ENCODE data around the gene TMEM201. TPM values are rescaled to one million over a fixed set of nuclear protein-coding genes. Genes with fewer than 3 reads are reported as not detected.

The TMEM201 gene
- total RNA-seq, 1 experiment from 2014 or later, result 30.4 TPM

DNA sequence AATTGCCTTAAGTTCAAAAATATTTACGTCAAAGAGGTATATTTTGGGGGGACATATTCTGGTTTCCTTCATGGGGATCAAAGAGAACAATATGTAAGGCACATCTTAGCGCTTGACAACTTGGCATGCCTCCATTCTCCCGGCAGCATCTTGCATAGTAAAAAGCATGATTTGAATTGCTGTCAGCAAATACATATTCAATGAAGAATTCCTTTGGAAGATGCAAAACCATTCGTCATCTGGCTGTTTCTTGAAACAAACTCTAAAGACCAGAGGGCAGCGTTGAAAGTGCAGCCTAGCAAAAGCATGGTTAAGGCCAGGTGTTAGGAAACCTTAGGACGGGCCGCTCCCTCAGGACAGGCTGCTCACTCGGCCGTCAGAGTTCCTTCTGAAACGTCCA lies 59.5 kb downstream of the TMEM201 start (continued):
- TF ChIP-seq NR3C1 (CRISPR knock-in tag; conservative IDR thresholded peaks at IDR 0.05; ENCODE audit: low read depth), result no peak
- no peak for TF ChIP-seq ZNF396 (CRISPR knock-in tag; IDR thresholded peaks at IDR 0.05; ENCODE audit: borderline replicate concordance)
- TF ChIP-seq, protein P1, sequence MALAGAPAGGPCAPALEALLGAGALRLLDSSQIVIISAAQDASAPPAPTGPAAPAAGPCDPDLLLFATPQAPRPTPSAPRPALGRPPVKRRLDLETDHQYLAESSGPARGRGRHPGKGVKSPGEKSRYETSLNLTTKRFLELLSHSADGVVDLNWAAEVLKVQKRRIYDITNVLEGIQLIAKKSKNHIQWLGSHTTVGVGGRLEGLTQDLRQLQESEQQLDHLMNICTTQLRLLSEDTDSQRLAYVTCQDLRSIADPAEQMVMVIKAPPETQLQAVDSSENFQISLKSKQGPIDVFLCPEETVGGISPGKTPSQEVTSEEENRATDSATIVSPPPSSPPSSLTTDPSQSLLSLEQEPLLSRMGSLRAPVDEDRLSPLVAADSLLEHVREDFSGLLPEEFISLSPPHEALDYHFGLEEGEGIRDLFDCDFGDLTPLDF (CRISPR knock-in tag; IDR thresholded peaks at IDR 0.05), result no peak
- no peak for TF ChIP-seq ZNF263 (CRISPR knock-in tag; IDR thresholded peaks at IDR 0.05; ENCODE audit: low read depth)
- no peak for TF ChIP-seq CBFB (CRISPR knock-in tag; IDR thresholded peaks at IDR 0.05; ENCODE audit: low read depth)
- TF ChIP-seq, protein P2, sequence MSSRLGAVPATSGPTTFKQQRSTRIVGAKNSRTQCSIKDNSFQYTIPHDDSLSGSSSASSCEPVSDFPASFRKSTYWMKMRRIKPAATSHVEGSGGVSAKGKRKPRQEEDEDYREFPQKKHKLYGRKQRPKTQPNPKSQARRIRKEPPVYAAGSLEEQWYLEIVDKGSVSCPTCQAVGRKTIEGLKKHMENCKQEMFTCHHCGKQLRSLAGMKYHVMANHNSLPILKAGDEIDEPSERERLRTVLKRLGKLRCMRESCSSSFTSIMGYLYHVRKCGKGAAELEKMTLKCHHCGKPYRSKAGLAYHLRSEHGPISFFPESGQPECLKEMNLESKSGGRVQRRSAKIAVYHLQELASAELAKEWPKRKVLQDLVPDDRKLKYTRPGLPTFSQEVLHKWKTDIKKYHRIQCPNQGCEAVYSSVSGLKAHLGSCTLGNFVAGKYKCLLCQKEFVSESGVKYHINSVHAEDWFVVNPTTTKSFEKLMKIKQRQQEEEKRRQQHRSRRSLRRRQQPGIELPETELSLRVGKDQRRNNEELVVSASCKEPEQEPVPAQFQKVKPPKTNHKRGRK (CRISPR knock-in tag; IDR thresholded peaks at IDR 0.05; ENCODE audit: borderline replicate concordance), result no peak
- TF ChIP-seq GABPB1 (CRISPR knock-in tag; IDR thresholded peaks at IDR 0.05), result no peak
- no peak for TF ChIP-seq ZNF219 (CRISPR knock-in tag; IDR thresholded peaks at IDR 0.05; ENCODE audit: borderline replicate concordance)
- no peak for TF ChIP-seq FOXK1 (CRISPR knock-in tag; IDR thresholded peaks at IDR 0.05)

DNA sequence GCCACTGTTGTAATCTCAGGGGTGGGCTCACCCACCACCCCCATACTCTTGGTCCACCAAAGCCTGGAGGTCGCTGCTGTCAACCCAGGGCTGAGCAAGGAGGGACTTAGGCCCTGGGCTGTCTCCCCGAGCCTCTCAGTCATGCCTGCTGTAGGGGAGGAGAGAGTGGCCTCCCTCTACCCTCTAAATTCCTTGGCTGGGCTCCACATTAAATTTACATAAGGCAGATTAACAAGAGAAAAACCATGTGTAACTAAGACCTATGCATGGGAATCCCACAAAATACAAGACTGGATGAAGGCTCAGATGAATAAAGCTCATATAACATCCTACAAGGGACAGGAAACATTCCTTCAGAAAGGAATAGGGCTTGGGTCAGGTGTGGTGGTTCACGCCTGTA lies 61.1 kb downstream of the TMEM201 start:
- no peaks in the 10 kb centered on the region for H3K36me3 Mint-ChIP-seq
- POLR2A ChIA-PET, result no interaction called here
- CTCF ChIA-PET, result interaction anchor here (3.0 kb wide), 1 partner anchor 34 kb away, joined by 15 read pairs; no protein-coding TSS in a partner anchor
- no peak for TF ChIP-seq TCF7 (CRISPR knock-in tag; IDR thresholded peaks at IDR 0.05; ENCODE audit: low read depth)
- TF ChIP-seq GRHL2 (CRISPR knock-in tag; IDR thresholded peaks at IDR 0.05; ENCODE audit: insufficient replicate concordance, severe bottlenecking), result no peak
- no peak for TF ChIP-seq ZNF423 (CRISPR knock-in tag; IDR thresholded peaks at IDR 0.05)
- TF ChIP-seq SP1 (CRISPR knock-in tag; conservative IDR thresholded peaks at IDR 0.05), result no peak
- no peak for TF ChIP-seq OVOL2 (CRISPR knock-in tag; IDR thresholded peaks at IDR 0.05; ENCODE audit: borderline replicate concordance)
- TF ChIP-seq AFF4 (CRISPR knock-in tag; IDR thresholded peaks at IDR 0.05; ENCODE audit: borderline replicate concordance), result no peak
- TF ChIP-seq E2F5 (CRISPR knock-in tag; IDR thresholded peaks at IDR 0.05), result no peak
- TF ChIP-seq, protein P3, sequence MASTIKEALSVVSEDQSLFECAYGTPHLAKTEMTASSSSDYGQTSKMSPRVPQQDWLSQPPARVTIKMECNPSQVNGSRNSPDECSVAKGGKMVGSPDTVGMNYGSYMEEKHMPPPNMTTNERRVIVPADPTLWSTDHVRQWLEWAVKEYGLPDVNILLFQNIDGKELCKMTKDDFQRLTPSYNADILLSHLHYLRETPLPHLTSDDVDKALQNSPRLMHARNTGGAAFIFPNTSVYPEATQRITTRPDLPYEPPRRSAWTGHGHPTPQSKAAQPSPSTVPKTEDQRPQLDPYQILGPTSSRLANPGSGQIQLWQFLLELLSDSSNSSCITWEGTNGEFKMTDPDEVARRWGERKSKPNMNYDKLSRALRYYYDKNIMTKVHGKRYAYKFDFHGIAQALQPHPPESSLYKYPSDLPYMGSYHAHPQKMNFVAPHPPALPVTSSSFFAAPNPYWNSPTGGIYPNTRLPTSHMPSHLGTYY (CRISPR knock-in tag; IDR thresholded peaks at IDR 0.05), result no peak
- no peak for TF ChIP-seq ZNF281 (CRISPR knock-in tag; IDR thresholded peaks at IDR 0.05)
- no peak overlapping the region for H3K4me3 Mint-ChIP-seq
- H3K9me3 Mint-ChIP-seq, result no peaks in the 10 kb centered on the region
- no peak for DNase-seq (ENCODE audit: low spot score)
- H3K27me3 Mint-ChIP-seq (ENCODE audit: low read depth), result peaks cover 56% of the 10 kb centered on the region
- ATAC-seq, result no peak
- no peak overlapping the region for H3K27ac Mint-ChIP-seq
- peaks cover 4% of the 10 kb centered on the region; the same call in 1 of the 2 replicates for H3K4me1 Mint-ChIP-seq

Data from WTC11 (cell line).